ENCODE results near the gene CACNA1C.

CACNA1C gene

DNA sequence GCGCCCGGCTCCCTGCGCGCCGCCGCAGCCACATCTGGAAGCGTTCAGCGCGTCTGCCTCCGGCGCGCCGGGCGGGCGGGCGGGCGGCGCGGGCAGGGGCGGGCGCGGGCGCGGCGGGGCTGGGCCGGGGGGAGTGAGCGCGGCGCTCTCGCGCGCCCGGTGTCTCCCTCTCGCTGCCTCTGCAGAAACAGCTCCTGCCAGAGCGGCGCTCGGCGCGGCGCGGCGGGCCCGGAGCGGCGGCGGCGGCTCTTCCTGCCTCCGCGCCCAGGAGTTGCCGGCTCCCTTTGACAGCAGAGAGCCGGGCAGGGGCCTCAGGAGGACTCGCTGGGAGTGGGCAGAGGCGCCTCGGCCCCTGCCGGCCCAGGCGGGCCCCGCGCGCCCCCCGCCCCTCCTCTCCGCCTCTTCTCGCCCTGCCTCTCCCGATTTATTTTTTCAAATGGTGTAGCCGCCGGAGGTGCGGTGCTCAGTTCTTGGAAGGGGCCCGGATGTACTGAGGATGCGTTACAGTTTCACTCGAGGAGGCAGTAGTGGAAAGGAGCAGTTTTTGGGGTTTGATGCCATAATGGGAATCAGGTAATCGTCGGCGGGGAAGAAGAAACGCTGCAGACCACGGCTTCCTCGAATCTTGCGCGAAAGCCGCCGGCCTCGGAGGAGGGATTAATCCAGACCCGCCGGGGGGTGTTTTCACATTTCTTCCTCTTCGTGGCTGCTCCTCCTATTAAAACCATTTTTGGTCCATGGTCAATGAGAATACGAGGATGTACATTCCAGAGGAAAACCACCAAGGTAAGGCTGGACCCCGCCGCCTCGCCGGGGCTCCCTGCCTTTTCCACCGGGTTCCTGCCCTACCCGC is at the start of gene CACNA1C:
TSS of gene CACNA1C (plus strand) at position 162 of the 853 bp plus-strand sequence. CDS start at position 738, 576 bp downstream.
- DNase-seq (ENCODE audit: low spot score) = peak; percentile 89

DNA sequence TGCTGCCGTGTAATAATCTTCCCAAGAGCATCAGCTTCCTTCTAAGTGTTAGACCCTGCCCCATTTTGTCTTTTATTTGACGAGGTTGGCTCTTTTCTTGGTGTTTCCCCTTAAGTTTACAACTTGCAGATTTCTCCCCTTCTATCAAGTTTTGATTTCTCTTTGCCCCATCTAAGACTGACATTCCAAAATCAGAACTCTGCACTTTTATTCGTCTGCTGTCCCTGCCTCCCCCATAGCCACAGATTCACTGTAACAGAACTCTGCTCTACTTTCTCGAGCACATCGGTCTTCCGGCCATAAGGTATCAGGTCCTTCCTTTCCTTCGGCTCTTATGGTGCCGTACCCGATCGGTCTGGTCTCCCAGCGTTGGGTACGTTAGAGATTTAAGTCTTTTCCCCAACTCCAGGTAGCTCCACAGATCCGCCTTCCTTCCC is 49.1 kb upstream of the CACNA1C start:
- DNase-seq (ENCODE audit: low spot score) = no peak

DNA sequence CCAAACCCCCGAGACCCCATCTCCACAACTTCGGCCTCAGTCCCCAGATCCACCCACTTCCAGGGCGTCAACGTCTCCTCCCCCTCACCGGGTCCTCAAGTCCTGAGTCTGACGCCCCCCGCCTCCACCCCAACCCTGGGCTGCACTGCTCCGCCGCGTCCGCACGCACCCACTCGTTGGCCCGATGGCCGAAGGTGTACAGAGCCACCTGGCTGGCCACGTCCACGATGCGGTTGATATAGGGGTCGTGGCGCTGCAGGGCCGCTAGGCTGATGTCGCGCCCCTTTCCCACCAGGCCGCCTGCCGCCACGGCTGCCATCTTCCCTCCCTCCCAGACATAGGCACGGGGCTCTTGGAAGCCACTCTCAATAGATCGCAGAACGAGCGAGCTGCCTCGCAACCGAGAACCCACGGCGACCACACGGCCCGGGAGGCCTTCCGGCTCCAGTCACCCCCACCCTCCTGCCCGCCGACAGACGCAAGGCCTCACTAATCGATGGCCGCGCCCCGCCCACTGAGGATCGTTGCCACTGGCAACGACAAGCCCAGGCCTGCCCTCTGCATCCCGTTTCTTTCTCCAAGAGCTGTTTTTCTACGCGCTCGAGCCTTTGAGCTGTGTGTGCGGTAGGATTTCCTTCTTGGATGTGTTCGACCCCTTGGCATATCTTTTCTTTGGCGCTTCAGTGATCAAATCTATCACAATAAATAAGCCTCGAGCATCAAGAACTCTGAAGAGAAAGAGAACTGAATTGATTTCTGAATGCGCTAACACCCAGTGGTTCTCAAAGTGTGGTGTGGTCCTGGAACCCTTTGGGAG is 48.5 kb upstream of the CACNA1C start, which contains the start of gene DCP1B:
TSS of gene DCP1B (minus strand) at position 345 of the 817 bp plus-strand sequence. CDS start at position 319, 26 bp downstream.
- DNase-seq (ENCODE audit: low spot score) = peak; percentile 100

DNA sequence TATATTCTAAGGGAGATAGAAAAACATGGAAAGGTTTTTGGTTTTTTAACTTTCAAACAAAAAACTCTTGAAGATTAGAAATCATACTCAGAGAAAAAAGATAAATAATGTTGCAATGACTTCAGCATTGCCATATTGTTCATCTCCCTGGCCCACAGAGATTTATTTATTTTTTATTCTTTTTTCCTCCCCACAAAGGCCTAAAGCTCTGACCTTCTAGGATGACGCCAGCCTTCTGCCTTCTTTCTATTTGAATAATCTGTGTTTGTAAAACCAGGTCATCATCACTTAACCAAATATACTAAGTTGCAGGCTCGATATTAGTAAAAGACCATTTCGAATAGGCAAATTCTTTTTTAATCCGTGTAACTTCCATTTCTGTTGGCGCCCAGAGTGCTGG is 44.1 kb upstream of the CACNA1C start:
- DNase-seq (ENCODE audit: low spot score) = no peak

DNA sequence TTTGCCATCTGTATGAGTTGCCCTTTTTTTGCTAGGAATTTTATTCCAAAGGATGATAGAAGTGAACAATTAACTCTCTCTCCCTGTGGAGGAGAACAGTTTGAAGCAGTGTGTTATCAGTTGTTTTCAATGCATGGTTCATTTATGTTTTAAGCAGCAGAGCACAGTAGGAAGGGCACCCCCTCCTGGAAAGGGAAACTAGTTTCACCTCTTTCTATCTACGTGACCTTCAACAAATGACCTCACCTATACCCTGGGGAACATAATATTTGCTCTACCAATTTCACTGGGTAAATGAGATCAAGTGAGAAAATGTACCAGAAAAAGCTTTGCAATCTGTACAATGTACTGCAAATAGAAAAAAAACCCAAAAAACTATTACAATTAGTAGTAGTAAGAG is 43.2 kb upstream of the CACNA1C start:
- no peak for DNase-seq (ENCODE audit: low spot score)

DNA sequence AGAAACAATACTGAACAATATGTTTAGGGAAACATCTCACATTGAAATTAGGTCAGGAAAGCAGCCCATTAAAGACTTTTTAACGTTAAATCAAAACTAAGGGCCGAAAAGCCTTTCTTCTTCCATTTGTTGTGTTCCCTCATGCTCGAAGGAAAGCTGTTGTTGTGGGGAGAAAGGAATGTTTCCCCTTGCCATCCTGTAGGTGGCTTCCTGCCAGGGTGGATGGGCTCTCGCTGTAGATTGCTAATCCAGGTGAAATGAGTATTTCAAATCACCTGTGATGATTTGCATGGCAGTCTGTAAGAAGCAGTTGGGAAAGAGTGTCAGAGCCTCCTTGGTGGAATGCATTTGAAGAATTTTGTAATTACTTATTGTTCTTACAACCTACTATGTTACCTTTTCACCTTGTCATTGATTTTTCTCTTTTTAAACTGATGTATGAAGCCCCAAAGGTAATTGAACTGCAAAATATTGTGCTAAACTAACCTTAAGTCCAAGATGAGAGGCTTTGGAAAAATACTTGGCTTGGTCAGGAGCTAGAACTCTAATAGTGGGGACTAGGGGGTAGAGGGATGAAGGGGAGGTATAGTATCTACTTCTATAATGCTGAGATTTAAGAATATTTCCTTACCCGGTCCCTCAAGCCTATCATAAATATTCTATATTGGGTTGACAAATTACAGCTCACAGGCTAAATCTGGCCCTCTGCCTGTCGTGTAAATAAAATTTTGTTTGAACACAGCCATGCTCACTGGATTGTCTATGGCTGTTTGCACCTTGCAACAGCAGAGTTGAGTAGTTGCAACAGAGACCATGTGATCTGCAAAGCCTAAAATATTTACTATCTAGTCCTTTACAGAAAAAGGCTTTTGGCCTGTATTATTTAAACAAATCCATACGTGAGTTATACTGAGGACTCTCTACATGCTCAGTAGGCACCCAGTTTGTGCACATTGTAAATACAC is 40.9 kb upstream of the CACNA1C start:
- no peak for DNase-seq (ENCODE audit: low spot score)

DNA sequence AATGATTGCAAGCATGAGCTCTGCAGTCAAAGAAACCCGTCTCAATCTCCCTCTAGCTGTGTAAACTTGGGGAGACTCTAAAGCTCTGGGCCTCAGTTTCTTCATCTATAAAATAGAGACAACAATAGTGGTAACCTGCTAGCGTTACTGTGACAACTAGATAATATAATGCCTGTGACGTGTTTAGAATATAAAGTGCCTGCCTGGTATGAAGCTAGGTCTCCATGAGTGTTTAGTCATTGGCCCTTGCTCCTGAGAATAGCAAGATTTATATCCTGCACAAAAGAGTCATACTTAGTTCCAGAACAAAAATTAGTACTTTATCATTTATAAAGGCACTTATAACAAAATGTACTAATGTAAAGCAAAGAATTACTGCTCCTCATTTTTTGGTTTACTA is 39.7 kb upstream of the CACNA1C start:
- no peak for DNase-seq (ENCODE audit: low spot score)

DNA sequence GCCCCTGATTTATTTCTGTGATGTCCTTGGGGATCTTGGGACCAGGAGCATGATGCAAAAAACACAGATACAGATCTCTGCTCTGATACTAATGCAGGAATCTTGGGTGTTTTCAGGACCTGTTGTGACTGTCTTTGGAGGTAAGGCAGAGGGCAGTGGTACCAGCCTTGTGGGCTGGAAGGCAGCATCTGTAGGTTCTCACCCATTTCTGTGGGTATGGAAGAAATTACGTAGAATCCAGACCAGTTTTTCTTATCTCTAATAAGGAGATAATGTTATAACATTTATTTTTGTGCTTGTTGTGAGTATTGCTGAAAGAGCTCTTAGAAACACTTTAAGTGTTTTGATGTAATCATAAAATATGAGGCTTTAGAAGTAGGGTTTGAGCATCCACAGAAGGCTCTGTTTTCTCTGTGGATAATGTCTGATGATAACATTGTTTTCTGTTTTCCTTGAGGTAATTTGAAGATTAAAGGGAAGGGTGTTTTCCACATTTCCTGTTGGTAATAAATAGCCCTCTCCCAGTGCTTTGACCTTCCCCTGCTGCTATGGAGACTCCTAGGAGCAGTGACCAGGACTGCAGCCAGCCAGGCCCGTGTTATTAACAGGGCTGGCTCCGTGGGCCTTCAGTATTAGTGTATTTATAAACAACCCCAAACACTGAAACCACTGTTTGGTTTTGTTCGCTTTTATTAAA is 39.1 kb upstream of the CACNA1C start:
- no peak for DNase-seq (ENCODE audit: low spot score)

DNA sequence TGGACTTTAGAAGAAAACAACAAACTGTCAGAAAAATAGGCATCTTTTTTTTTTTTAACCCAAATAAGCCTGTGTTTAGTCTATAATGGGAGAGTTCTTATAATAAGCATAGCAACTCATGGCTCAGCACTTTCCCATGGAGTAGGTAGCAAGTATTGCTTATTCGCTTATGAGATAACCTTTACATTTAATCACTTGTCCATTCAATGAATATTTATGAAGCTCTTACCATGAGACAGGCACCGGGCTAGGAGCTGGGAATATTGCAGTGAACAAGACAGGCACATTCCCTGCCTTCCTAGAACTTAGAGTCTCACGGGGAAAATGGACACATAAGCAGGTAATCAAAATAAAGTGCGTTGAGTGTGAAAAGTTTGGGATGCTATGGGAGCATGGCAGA is 38.6 kb upstream of the CACNA1C start:
- DNase-seq (ENCODE audit: low spot score) = no peak

DNA sequence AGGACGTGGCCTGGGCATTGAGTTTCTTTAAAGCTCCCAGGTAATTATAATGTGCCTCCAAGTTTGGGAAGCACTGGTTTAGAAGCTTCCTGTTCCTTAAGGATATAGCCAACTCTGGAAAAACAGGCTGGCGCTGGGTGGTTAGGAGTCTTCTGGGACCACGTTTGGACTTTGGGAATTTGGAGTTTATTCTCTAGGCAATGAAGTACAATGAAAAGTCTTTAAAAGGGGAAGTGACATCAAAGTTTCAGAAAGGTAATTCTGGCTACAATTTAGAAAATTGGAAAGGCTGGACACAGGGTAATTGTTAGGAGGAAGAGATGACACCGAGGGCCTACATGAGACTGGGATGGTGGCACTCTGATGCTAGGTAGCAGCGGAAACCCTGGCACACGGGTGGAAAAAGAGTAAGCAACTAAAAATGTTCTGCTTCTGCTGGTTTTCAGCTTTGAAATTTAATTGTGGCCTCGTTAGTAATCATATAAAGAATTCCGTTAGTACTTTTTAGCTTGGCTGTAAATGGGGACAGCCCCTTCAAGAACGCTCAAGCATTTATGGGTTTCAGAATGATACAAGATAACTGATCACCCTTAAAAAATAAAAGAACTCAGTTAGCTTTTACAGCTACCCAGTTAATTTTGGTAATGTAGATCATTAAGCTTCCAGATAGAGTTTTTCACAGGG is 35.8 kb upstream of the CACNA1C start:
- DNase-seq (ENCODE audit: low spot score) = no peak

DNA sequence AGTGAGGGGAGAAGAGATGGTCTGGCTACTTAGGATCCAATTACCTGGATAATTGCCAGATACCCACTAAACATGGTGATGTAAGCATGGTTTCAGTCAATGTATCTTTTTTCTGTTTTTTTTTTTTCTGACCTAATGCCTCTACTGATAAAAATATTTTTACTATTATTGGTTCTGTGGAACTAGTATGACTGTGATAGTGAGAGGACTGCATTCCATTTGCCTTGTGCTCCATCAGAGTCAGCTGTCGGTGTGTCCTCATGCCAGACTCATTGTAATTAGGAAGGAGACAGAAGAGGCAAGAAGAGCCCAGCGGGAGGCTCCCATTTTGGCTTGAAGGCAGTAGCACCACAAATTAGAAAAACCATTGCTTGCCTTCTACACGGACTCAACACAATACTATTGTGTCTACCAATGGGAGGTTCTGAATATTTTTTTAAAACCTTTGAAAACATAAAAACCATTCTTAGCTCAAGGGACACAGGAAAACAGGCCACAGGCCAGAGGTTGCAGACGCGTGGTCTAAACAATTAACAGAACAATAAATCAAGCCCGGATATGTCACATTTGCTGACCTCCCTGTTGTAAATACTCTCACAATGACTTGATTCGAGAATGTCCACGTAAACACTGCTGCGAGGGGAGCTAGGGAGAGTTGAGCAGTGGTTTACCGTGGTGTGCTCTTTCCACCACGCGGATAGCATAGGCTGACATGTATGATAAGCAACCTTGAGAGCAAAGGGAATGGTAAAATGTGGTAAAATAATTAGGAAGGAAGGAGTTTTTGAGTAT is 35.0 kb upstream of the CACNA1C start:
- DNase-seq (ENCODE audit: low spot score) = no peak

DNA sequence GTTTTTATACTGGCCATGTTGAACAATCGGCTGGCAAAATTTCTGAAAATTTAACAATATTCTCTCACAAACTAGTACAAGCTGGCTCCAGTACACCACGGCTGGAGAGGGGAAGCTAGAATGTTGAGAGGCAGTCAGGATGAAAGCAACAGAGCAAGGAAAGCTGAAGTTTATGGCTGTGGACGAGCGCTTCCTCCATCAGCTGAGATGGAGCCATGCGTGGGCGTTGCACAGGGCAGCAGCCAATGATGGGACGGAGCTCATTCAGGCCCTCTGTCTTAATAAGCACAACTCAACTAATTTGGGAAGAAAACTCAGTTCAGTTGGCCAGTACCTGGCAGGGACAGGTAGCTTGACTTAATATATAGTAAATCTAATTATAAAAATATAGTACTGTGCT is 34.4 kb upstream of the CACNA1C start:
- DNase-seq (ENCODE audit: low spot score) = no peak

DNA sequence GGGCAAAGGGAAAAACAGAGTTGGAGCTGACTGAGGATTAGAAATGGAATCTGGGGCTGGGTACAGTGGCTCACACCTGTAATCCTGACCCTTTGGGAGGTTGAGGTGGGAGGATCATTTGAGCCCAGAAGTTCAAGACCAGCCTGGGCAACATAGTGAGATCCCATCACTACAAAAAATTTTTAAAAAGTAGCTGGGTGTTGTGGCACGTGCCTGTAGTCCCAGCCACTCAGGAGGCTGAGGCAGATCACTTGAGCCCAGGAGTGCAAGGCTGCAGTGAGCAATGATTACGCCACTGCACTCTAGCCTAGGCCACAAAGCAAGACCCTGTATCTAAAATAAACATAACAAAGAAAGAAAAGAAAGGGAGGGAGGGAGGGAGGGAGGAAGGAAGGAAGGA is 33.7 kb upstream of the CACNA1C start:
- no peak for DNase-seq (ENCODE audit: low spot score)

DNA sequence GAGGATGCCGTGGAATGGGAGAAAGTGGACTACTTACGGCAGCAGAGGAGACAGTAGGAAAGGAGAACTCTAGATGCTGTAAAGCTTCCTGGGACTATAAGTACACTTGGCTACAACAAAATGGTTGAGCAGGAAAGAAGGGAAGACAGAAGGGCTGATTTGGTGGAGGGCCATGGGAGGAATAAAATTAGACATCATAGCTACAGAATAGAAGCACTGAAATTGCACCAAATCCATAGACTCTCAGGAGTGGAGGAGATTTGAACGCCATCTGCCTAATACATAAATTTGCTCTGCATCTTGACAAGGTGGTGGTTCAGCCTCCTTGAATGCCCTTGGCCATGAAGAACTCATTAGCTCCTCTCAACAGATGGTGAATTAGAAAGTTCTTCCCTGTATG is 32.3 kb upstream of the CACNA1C start:
- no peak for DNase-seq (ENCODE audit: low spot score)

DNA sequence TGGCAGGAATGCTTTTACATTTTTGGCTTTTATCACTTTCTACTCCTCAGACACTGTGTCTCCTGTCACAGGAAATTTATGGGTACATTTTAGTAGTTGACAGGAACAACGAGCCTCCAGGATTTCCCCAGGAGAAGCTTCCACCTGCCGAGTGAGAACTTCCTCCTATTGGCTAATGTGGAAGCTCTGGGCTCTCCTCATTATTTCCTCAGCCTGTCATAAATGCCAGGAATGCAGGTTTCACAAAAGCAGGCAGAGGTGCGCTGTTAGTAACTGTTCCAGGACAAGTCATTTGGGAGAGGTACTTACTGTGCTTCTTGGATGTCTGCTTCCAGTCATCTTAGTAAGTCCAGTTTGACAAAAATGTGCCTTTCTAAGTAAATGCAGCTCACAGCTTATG is 29.4 kb upstream of the CACNA1C start:
- DNase-seq (ENCODE audit: low spot score) = no peak

DNA sequence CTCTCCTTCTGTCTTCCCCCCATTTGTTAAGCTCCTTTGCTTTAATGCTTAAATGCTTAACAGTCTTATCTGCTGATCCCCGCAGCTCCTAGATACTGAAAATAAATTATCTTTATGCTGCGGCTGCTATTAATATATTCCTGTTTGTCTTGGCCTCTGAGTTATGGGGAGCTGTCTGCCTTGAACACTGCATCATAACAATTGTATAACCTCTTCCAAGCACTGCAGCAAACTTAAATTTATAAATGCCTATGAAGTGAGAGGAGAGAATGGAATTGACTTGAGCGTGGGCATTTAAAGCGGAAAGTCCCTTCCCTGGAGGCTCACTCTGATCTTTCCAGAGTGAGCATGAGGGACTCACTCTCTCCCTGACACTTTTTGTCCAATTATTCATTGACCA is 25.4 kb upstream of the CACNA1C start:
- no peak for DNase-seq (ENCODE audit: low spot score)

DNA sequence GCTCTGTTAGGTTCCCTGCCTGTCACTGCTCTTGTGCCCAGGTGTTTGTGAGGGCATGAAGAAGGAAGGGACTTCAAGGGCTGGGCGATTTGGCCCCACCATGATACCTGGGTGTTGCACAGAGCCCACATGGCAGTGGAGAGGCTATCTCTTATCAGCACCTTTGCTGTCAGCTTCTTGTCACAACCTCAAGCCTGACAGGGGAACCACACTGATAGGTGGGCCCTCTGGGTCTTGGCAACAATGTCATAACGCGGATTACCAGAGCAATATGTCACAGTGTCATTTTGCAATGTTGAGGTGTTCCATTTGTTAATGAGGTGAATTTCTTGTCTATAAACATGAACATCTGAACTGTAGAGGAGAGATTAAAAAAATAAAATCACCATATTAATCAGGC is 22.9 kb upstream of the CACNA1C start:
- DNase-seq (ENCODE audit: low spot score) = no peak

DNA sequence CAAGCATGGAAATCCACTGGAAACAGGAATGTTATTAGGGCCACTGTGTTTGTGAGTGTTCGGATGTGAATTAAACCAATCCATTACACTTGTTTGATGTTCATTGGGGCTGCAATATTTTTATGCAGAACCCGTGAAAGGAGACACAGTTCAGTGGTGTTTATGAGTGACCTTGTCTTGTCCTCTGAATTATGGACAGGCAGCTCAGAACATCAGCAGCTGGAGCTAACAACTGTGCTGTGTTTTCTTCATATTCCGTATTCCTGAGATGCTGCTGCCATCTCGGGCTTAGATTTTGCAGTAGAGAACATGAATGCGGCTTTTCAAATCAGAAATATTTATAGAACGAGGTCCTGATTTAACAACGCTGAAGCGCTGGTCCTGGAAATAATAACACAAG is 20.3 kb upstream of the CACNA1C start:
- DNase-seq (ENCODE audit: low spot score) = no peak

DNA sequence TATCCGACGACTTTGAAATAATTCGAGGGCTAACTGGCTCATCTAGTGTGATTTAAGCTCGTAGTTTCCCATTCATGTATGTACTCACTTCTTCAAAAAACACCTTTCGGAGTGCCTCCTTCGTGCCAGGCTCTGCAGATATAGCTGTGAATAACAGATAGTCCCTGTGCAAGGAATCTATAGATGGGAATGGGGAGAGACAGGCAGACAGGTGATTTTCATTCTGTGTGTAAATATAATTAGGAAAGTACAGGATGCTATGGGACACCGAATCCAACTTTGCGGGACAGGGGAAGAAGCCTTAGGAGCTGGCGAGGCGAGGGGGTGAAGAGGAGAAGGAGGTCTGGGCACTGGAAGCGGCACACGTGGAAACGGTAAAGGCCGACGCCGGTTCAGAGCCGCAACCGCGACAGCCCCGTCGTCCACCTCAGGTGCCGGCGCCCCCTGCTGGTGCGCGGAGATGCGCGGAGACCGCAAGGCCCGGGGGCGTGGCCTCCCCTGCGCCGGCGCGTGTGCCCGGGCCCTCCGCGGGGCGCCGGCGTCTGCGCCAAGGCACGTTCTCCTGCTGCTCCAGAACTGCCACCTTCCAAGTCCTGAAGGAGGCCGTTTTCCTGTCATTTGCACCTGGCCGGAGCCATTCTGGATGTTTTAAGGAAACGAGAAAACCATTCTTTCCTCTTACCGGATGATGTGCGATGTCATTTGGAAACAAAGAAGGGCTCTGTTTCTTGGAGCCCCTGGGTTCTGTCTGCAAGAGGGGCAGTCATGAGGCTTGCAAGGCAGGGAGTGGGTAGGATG is 18.0 kb upstream of the CACNA1C start:
- peak; percentile 93 for DNase-seq (ENCODE audit: low spot score)

All from ecto neural progenitor cell (in vitro differentiated cells).